ENCODE data around the gene GNG4.
"Not testable (repeated sequence)": the region's sequence is repeated elsewhere in the genome, so short reads cannot be mapped to it uniquely, and the experiment has no call there.

The GNG4 gene

GRCh38 chr1:235628316-235629005 is 21.1 kb downstream of the GNG4 start:
- FAIRE-seq (no peak), DNase-seq (ENCODE audit: insufficient read length, low spot score) (no peak)
- no peak for TF ChIP-seq POLR2A (IDR thresholded peaks at IDR 0.05; ENCODE audit: low read depth, low read length)

- FAIRE-seq (no peak), DNase-seq (ENCODE audit: insufficient read length, low spot score) (no peak)
- TF ChIP-seq POLR2A (IDR thresholded peaks at IDR 0.05; ENCODE audit: low read depth, low read length): no peak
These were observed 23.8 kb downstream of the GNG4 start for GRCh38 chr1:235625831-235626230.

DNA sequence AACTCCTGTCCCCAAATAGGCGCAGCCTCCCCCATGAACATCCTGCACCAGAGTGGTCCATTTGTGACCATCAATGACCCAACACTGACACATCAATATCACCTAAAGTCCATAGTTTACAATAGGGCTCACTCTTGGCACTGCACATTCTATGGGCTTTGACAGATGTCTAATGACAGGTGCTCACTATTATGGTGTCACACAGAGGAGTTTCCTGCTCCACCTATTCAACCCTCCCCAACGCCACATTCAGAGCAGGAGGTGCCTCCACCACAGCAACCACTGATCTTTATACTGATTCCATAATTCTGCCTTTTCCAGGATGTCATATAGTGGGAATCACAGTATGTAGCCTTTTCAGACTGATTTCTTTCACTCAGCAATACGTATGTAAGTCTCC is 24.2 kb downstream of the GNG4 start:
- FAIRE-seq (no peak), DNase-seq (ENCODE audit: insufficient read length, low spot score) (no peak)
- no peak for TF ChIP-seq POLR2A (IDR thresholded peaks at IDR 0.05; ENCODE audit: low read depth, low read length)

- FAIRE-seq: no peak
- no peak for TF ChIP-seq POLR2A (IDR thresholded peaks at IDR 0.05; ENCODE audit: low read depth, low read length)
These were observed 24.8 kb downstream of the GNG4 start for GRCh38 chr1:235624721-235625333.

GRCh38 chr1:235622936-235623779 is 26.4 kb downstream of the GNG4 start:
- no peak for TF ChIP-seq POLR2A (IDR thresholded peaks at IDR 0.05; ENCODE audit: low read depth, low read length)
- DNase-seq (ENCODE audit: insufficient read length, low spot score): no peak
- FAIRE-seq: no peak

More at GRCh38 chr1:235624721-235625333, 24.8 kb downstream of the GNG4 start:
- no peak for DNase-seq (ENCODE audit: insufficient read length, low spot score)

DNA sequence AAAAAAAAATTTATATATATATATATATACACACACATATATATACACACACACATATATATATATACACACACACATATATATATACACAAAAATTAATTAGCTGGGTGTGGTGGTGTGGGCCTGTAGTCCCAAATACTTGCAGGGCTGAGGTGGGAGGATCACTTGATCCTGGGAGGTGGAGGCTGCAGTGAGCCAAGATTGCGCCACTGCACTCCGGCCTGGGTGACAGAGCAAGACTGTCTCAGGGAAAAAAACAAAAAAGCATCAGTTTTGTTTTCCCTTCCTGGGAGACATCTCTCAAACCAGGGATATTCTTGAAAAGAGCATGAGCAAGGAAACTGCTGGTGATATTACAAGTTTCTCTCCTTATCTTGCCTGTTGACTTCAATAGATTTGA is 30.4 kb downstream of the GNG4 start:
- DNase-seq (ENCODE audit: insufficient read length, low spot score); FAIRE-seq: not testable (repeated sequence)

- DNase-seq (ENCODE audit: insufficient read length, low spot score) (peak; percentile 25), FAIRE-seq (no peak)
- TF ChIP-seq POLR2A (IDR thresholded peaks at IDR 0.05; ENCODE audit: low read depth, low read length): no peak
These were observed 31.8 kb downstream of the GNG4 start for GRCh38 chr1:235617808-235618207.

DNA sequence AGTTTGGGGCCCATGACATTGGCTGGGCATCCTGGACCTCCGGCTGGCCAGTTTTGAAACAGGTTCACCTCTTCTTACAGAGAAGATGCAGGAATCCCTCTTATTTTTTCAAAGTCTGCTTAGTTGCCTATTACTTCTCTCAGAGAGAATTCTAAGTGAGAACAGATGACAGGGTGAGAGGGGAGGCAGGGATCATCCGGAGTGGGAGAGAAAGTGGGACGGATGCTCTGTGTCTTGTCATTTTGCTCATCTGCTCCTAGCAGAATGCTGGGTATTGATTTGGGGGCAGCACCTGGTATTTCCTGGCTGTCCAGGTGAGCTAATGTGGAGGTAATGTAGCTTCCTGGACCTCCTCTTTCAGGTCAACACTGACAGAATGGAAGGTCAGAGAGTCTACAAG is 32.4 kb downstream of the GNG4 start:
- FAIRE-seq (no peak), DNase-seq (ENCODE audit: insufficient read length, low spot score) (no peak)
- no peak for TF ChIP-seq POLR2A (IDR thresholded peaks at IDR 0.05; ENCODE audit: low read depth, low read length)

- FAIRE-seq (no peak), DNase-seq (ENCODE audit: insufficient read length, low spot score) (no peak)
- no peak for TF ChIP-seq POLR2A (IDR thresholded peaks at IDR 0.05; ENCODE audit: low read depth, low read length)
These were observed 35.1 kb downstream of the GNG4 start for GRCh38 chr1:235614442-235614954.

DNA sequence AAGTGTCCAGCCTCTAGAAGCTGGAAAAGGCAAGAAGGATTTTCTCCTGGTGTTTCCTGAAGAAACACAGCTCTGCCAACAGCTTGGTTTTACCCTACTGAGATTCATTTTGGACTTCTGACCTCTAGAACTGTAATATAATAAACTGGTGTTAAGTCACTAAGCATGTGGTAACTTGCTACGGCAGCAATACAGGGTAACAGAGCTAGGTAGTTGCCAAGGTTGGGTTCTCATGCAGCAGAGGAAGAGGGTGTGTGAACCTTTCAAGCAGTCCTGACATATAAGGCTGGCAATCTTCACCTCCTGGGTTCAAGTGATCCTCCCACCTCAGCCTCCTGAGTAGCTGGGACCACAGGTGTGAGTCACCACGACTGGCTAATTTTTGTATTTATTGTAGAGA is 36.0 kb downstream of the GNG4 start:
- FAIRE-seq (no peak), DNase-seq (ENCODE audit: insufficient read length, low spot score) (no peak)
- no peak for TF ChIP-seq POLR2A (IDR thresholded peaks at IDR 0.05; ENCODE audit: low read depth, low read length)

GRCh38 chr1:235612761-235613160 is 36.8 kb downstream of the GNG4 start:
- no peak for FAIRE-seq
- DNase-seq (ENCODE audit: insufficient read length, low spot score): no peak
- TF ChIP-seq POLR2A (IDR thresholded peaks at IDR 0.05; ENCODE audit: low read depth, low read length): no peak

DNA sequence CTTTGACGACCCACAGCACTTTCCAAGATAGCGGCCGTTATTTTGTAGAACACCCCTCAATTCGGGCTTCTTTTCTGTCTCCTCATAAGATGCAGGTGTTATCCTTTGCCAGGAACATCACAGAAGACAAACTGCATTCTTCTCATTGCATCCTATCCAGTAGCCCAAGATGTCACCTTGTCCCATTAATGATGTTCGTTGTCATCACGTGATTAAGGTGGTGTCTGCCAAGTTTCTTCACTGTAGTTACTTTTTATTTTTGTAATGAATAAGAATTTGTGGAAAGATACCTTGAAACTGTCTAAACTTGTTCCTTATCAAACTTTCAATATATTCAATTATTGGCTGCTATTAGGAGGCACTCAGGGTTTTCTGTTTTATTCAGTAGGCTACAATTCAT is 39.4 kb downstream of the GNG4 start:
- TF ChIP-seq POLR2A (IDR thresholded peaks at IDR 0.05; ENCODE audit: low read depth, low read length): no peak
- no peak for DNase-seq (ENCODE audit: insufficient read length, low spot score)
- FAIRE-seq: no peak

- DNase-seq (ENCODE audit: insufficient read length, low spot score): no peak
- no peak for TF ChIP-seq POLR2A (IDR thresholded peaks at IDR 0.05; ENCODE audit: low read depth, low read length)
- FAIRE-seq: no peak
These were observed 41.3 kb downstream of the GNG4 start for GRCh38 chr1:235608278-235608677.

- FAIRE-seq: no peak
- no peak for DNase-seq (ENCODE audit: insufficient read length, low spot score)
- no peak for TF ChIP-seq POLR2A (IDR thresholded peaks at IDR 0.05; ENCODE audit: low read depth, low read length)
These were observed 42.3 kb downstream of the GNG4 start for GRCh38 chr1:235607284-235607683.

All from H54 (cell line).